OCI-LY7 (cell line): ENCODE data around the gene NOL7. TPM values are rescaled to one million over a fixed set of nuclear protein-coding genes. Genes with fewer than 3 reads are reported as not detected.
A peak's percentile ranks its signal among the peaks of the same experiment; 100 is the strongest.

ENCODE experiments used
- BruUV-seq: library from RNA; stranded (reverse); fragments of 400-500 nt; replicated peaks from 2 replicates; lab custom pipeline; 2021; lab: Mats Ljungman, UMichigan
- CTCF ChIA-PET: fragments of 300-600 bp; sonication (Branson Sonifier 250); formaldehyde crosslinking; loops from one replicate; lab custom pipeline; 2022; ENCODE audit warnings: antibody characterized with exemption; ENCODE audit not compliant: unreplicated experiment; lab: Charles Lee
- POLR2A ChIA-PET: fragments of 300-600 bp; sonication (Branson Sonifier 250); formaldehyde crosslinking; loops from one replicate; lab custom pipeline; 2022; ENCODE audit warnings: antibody characterized with exemption; lab: Charles Lee
- DNase-seq: peaks from one replicate; pipeline ENCODE4 v3.0.0-alpha.2; 2015; ENCODE audit warnings: low spot score
- H2AFZ ChIP-seq: fragments of 200-600 bp; sonication (generic), shearing (Covaris generic); 2 replicates; pipeline ENCODE4 v1.6.1; 2014; ENCODE audit warnings: mild to moderate bottlenecking, antibody characterized with exemption, low read length, moderate library complexity
- H3K27ac ChIP-seq: fragments of 200-600 bp; sonication (generic); 2 replicates; pipeline ENCODE4 v1.5.1; 2014; ENCODE audit warnings: mixed run types, low read depth, mild to moderate bottlenecking, moderate library complexity, low read length, inconsistent platforms; ENCODE audit not compliant: poor library complexity, severe bottlenecking
- H3K36me3 ChIP-seq: fragments of 200-600 bp; sonication (generic); 2 replicates; pipeline ENCODE4 v1.6.1; 2014; ENCODE audit warnings: mild to moderate bottlenecking, antibody characterized with exemption, low read length, moderate library complexity, mixed read lengths; ENCODE audit not compliant: insufficient read depth
- H3K4me1 ChIP-seq: fragments of 200-600 bp; sonication (generic); 2 replicates; pipeline ENCODE4 v1.5.1; 2014; ENCODE audit warnings: mild to moderate bottlenecking, low read length; ENCODE audit not compliant: insufficient read depth, poor library complexity, severe bottlenecking
- H3K4me2 ChIP-seq: fragments of 200-600 bp; sonication (generic); 2 replicates; pipeline ENCODE4 v1.6.1; 2014; ENCODE audit warnings: mild to moderate bottlenecking, low read length
- H3K4me3 ChIP-seq: fragments of 200-600 bp; sonication (generic); 2 replicates; pipeline ENCODE4 v1.5.1; 2014; ENCODE audit warnings: mild to moderate bottlenecking, low read depth, low read length; ENCODE audit not compliant: poor library complexity, severe bottlenecking
- H3K79me2 ChIP-seq: fragments of 200-600 bp; sonication (generic); 2 replicates; pipeline ENCODE4 v1.6.1; 2016; ENCODE audit warnings: low read depth, mild to moderate bottlenecking, low read length, moderate library complexity, mixed read lengths; ENCODE audit not compliant: insufficient read depth
- H3K9me2 ChIP-seq: fragments of 200-600 bp; sonication (generic); 2 replicates; pipeline ENCODE4 v1.6.1; 2016; ENCODE audit warnings: mild to moderate bottlenecking, low read length, mixed read lengths; ENCODE audit not compliant: insufficient read depth
- H3K9me3 ChIP-seq: fragments of 200-600 bp; sonication (generic); 2 replicates; pipeline ENCODE4 v1.6.1; 2014; ENCODE audit warnings: mild to moderate bottlenecking, mixed run types, low read length, mixed read lengths
- H4K20me1 ChIP-seq: fragments of 200-600 bp; sonication (generic); 2 replicates; pipeline ENCODE4 v1.6.1; 2014; ENCODE audit warnings: mild to moderate bottlenecking, antibody characterized with exemption, low read length, moderate library complexity, mixed read lengths; ENCODE audit not compliant: insufficient read depth
- CTCF ChIP-seq: fragments of 200-600 bp; sonication (generic); conservative IDR thresholded peaks from 2 replicates; pipeline ENCODE4 v1.5.1; 2014; ENCODE audit warnings: mild to moderate bottlenecking, antibody characterized with exemption, low read length, moderate library complexity, mixed read lengths
- EZH2phosphoT487 ChIP-seq: fragments of 200-600 bp; sonication (generic); IDR thresholded peaks from 2 replicates; pipeline ENCODE4 v1.6.1; 2018; ENCODE audit warnings: low read depth, borderline replicate concordance, mild to moderate bottlenecking, mixed run types, antibody characterized with exemption, low read length, moderate library complexity, mixed read lengths
- intact Hi-C: fragments of 100-400 bp; cut with micrococcal nuclease; formaldehyde crosslinking; loops from one replicate; pipeline ENCODE4 v1.10.0; 2022; ENCODE audit not compliant: unreplicated experiment
- total RNA-seq, 2 experiments: library from RNA; depleted of rRNA in 1 of 2; stranded (reverse); fragments of >200 nt in 1 of 2; shearing (Covaris generic) in 1 of 2; gene quantifications; 2 replicates each; pipeline ENCODE4 v1.2.3, GENCODE V29; 2014 to 2022

The NOL7 gene
- total RNA-seq, 2 experiments from 2014 or later, result 67.5 to 103 TPM

- Histone ChIP-seq H3K4me1 (peaks cover 39% of the 10 kb centered on the region), H3K27ac (peak overlapping the region; percentile 8), H3K4me3 (peak overlapping the region; percentile 98), H3K9me2 (no peaks in the 10 kb centered on the region), H3K36me3 (peaks cover 58% of the 10 kb centered on the region), H4K20me1 (peaks cover 15% of the 10 kb centered on the region), H2AFZ (no peak overlapping the region), H3K4me2 (peak overlapping the region; percentile 94), H3K79me2 (peaks cover 55% of the 10 kb centered on the region), H3K9me3 (no peaks in the 10 kb centered on the region)
- no TSS peak for BruUV-seq
- intact Hi-C loops, result loop anchor here (1.0 to 10.0 kb wide), 3 partner anchors 91 to 458 kb away; no protein-coding TSS in a partner anchor
- ChIA-PET POLR2A (interaction anchor here (0.5 to 5.2 kb wide), 10 partner anchors 11 to 415 kb away, joined by 3 to 26 read pairs (median 4); partner anchors contain the start of genes SIRT5 and TBC1D7), CTCF (interaction anchor here (1.1 kb wide), 1 partner anchor 43 kb away, joined by 6 read pairs; the partner anchor contains the start of gene SIRT5)
- peak; percentile 52 for DNase-seq
- TF ChIP-seq EZH2phosphoT487, result no peak
- TF ChIP-seq CTCF, result peak; percentile 35; the same call in 1 of the 2 replicates
Observed at GRCh38 chr6:13617066-13617465, 1.9 kb downstream of the NOL7 start.

- Histone ChIP-seq H4K20me1 (no peaks in the 10 kb centered on the region), H3K79me2 (no peaks in the 10 kb centered on the region; the same call in 1 of the 2 replicates), H3K4me1 (peaks cover 5% of the 10 kb centered on the region), H3K36me3 (peaks cover 98% of the 10 kb centered on the region), H3K9me3 (no peaks in the 10 kb centered on the region), H3K27ac (no peak overlapping the region), H3K4me3 (no peak overlapping the region), H2AFZ (no peak overlapping the region), H3K9me2 (no peaks in the 10 kb centered on the region), H3K4me2 (no peak overlapping the region)
- ChIA-PET POLR2A (interaction anchor here (0.6 to 1.4 kb wide), 2 partner anchors 9 to 35 kb away, joined by 3 read pairs; no protein-coding TSS in a partner anchor), CTCF (interaction anchor here (1.6 kb wide), 1 partner anchor 9 kb away, joined by 11 read pairs; the partner anchor contains the start of gene NOL7)
- TF ChIP-seq EZH2phosphoT487 (no peak), CTCF (peak; percentile 86)
- BruUV-seq, result no TSS peak
- intact Hi-C loops, result loop anchor here (1.0 kb wide), 1 partner anchor 289 kb away; no protein-coding TSS in a partner anchor
- DNase-seq, result peak; percentile 67
Observed at GRCh38 chr6:13624871-13625288, 9.7 kb downstream of the NOL7 start.

GRCh38 chr6:13629459-13630116, 14.5 kb downstream of the NOL7 start:
- BruUV-seq, result no TSS peak
- no peaks in the 10 kb centered on the region for H3K9me3 ChIP-seq
- CTCF ChIA-PET, result no interaction called here

More at GRCh38 chr6:13629459-13630116, 14.5 kb downstream of the NOL7 start:
- Histone ChIP-seq H3K4me1 (peaks cover 6% of the 10 kb centered on the region), H2AFZ (no peak overlapping the region), H3K4me2 (no peak overlapping the region), H3K9me2 (no peaks in the 10 kb centered on the region), H3K4me3 (no peak overlapping the region), H3K79me2 (no peaks in the 10 kb centered on the region), H3K27ac (no peak overlapping the region), H4K20me1 (no peaks in the 10 kb centered on the region), H3K36me3 (peaks cover 88% of the 10 kb centered on the region)
- TF ChIP-seq CTCF, result no peak
- TF ChIP-seq EZH2phosphoT487, result no peak
- POLR2A ChIA-PET, result interaction anchor here (0.5 to 0.7 kb wide), 4 partner anchors 61 to 258 kb away, joined by 3 read pairs; no protein-coding TSS in a partner anchor
- no peak for DNase-seq
- intact Hi-C loops, result no loop called here
